Measurements from ENCODE around the gene ACTBL2. TPM values are rescaled to one million over a fixed set of nuclear protein-coding genes. Genes with fewer than 3 reads are reported as not detected.

ACTBL2 gene
- total RNA-seq, 2 donors from 2014 or later: 0.12 TPM; not detected in 1

GRCh38 chr5:57505272-57506200, 22.9 kb upstream of the ACTBL2 start:
- Histone ChIP-seq H3K27ac (peak overlapping the region in 1 of 2 donors; percentile 39), H3K4me3 (no peak overlapping the region), H3K4me1 (peaks cover 0 to 20% of the 10 kb centered on the region in 2 donors), H3K27me3 (no peaks in the 10 kb centered on the region), H3K9me3 (no peaks in the 10 kb centered on the region), H3K36me3 (no peaks in the 10 kb centered on the region)
- DNase-seq (ENCODE audit: low spot score): no peak
- TF ChIP-seq CTCF (IDR thresholded peaks at IDR 0.05): no peak

GRCh38 chr5:57504357-57504756, 21.7 kb upstream of the ACTBL2 start:
- Histone ChIP-seq H3K4me1 (peaks cover 0 to 20% of the 10 kb centered on the region in 2 donors), H3K4me3 (no peak overlapping the region), H3K27ac (no peak overlapping the region), H3K27me3 (no peaks in the 10 kb centered on the region), H3K36me3 (no peaks in the 10 kb centered on the region), H3K9me3 (no peaks in the 10 kb centered on the region)
- DNase-seq (ENCODE audit: low spot score): no peak
- TF ChIP-seq CTCF (IDR thresholded peaks at IDR 0.05): no peak

GRCh38 chr5:57503433-57503832, 20.8 kb upstream of the ACTBL2 start:
- TF ChIP-seq CTCF (IDR thresholded peaks at IDR 0.05): no peak
- DNase-seq (ENCODE audit: low spot score): no peak
- no peaks in the 10 kb centered on the region for H3K9me3 ChIP-seq
- H3K4me3 ChIP-seq: no peak overlapping the region
- H3K27ac ChIP-seq: no peak overlapping the region
- H3K27me3 ChIP-seq: no peaks in the 10 kb centered on the region
- no peaks in the 10 kb centered on the region for H3K36me3 ChIP-seq
- peaks cover 0 to 20% of the 10 kb centered on the region in 2 donors for H3K4me1 ChIP-seq

GRCh38 chr5:57501414-57502201, 19.0 kb upstream of the ACTBL2 start:
- peak overlapping the region; percentile 31 to 48 for H3K27ac ChIP-seq
- no peaks in the 10 kb centered on the region for H3K9me3 ChIP-seq
- H3K4me3 ChIP-seq: no peak overlapping the region
- H3K4me1 ChIP-seq: peaks cover 0 to 20% of the 10 kb centered on the region in 2 donors
- DNase-seq (ENCODE audit: low spot score): no peak
- no peak for TF ChIP-seq CTCF (IDR thresholded peaks at IDR 0.05)
- H3K36me3 ChIP-seq: no peaks in the 10 kb centered on the region
- H3K27me3 ChIP-seq: no peaks in the 10 kb centered on the region

GRCh38 chr5:57499262-57500050, 16.8 kb upstream of the ACTBL2 start:
- Histone ChIP-seq H3K27me3 (no peaks in the 10 kb centered on the region), H3K4me3 (no peak overlapping the region), H3K9me3 (no peaks in the 10 kb centered on the region), H3K4me1 (peaks cover 0 to 30% of the 10 kb centered on the region in 2 donors), H3K36me3 (no peaks in the 10 kb centered on the region), H3K27ac (no peak overlapping the region)
- TF ChIP-seq CTCF (IDR thresholded peaks at IDR 0.05): peak; percentile 59 to 82
- no peak for DNase-seq (ENCODE audit: low spot score)
